SH-SY5Y (cell line): ENCODE data around the gene HIF1AN.

ENCODE experiments used
- GATA2 ChIP-seq: IDR thresholded peaks from 2 replicates; pipeline ENCODE4 v1.6.1; 2011; ENCODE audit warnings: mild to moderate bottlenecking, low read depth, low read length
- GATA3 ChIP-seq: IDR thresholded peaks from 2 replicates; pipeline ENCODE4 v1.6.1; 2011; ENCODE audit warnings: low read depth, mild to moderate bottlenecking, low read length, moderate library complexity

DNA sequence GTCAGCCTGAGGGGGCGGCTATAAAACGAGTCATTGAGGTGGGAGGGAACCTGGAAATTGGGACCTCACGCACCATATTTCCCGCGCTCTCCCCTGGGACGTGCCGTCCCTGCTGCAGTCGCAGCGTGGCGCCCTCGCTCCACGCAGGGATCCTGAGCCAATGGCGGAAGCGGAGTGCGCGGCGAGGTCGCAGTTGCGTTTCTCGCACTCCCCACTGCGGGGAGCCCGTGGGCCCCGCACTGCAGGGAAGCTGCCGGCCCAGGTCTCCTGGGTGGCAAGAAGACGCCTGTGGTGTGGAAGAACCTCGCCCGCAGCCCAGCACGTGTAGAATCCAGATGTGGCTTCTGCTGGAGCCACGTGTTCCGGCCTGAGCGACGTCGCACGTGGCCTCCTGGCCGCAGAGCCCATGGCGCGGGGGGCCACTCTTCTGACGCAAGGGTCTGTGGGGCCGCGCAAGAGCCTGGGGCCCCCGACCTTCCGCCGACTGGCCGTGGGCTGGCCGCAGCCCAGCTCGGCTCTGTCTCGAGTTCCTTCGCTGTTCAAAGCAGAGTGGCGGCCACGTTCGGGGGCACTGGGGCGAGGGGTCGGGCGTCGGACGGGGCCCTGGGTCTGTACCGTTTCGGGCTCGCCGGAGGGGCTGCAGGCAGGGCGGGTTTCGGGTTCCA is 26.4 kb downstream of the HIF1AN start:
- TF ChIP-seq GATA2 (no peak), GATA3 (no peak)
